WTC11 (cell line): ENCODE results near the gene MOB3B. TPM values are rescaled to one million over a fixed set of nuclear protein-coding genes. Genes with fewer than 3 reads are reported as not detected.

ENCODE experiments used
- ATAC-seq: fragments of 200-7000 bp; cut with Tn5 transposase; 2 replicates; pipeline ENCODE4 v1.10.0; 2021; ENCODE audit warnings: mild to moderate bottlenecking, moderate library complexity
- CTCF ChIA-PET: fragments of 300-600 bp; sonication (Branson Sonifier 250); formaldehyde crosslinking; loops from one replicate; lab custom pipeline; 2021; ENCODE audit warnings: antibody characterized with exemption; lab: Charles Lee
- POLR2A ChIA-PET: fragments of 350-600 bp; sonication (Branson Sonifier 250); formaldehyde crosslinking; loops from one replicate; lab custom pipeline; 2021; ENCODE audit warnings: antibody characterized with exemption; lab: Charles Lee
- DNase-seq: peaks from one replicate; pipeline ENCODE4 v3.0.0; 2021; ENCODE audit warnings: low spot score
- H3K27ac Mint-ChIP-seq: 2 replicates; pipeline ENCODE4 v1.8.0; 2021; ENCODE audit warnings: mixed read lengths
- H3K27me3 Mint-ChIP-seq: 2 replicates; pipeline ENCODE4 v1.8.0; 2021; ENCODE audit warnings: low read depth, mild to moderate bottlenecking, moderate library complexity, mixed read lengths
- H3K36me3 Mint-ChIP-seq: 2 replicates; pipeline ENCODE4 v1.8.0; 2021; ENCODE audit warnings: mixed read lengths
- H3K4me1 Mint-ChIP-seq: 2 replicates; pipeline ENCODE4 v1.8.0; 2022; ENCODE audit warnings: mixed read lengths
- H3K4me3 Mint-ChIP-seq: 2 replicates; pipeline ENCODE4 v1.8.0; 2021; ENCODE audit warnings: mild to moderate bottlenecking, moderate library complexity, mixed read lengths
- H3K9me3 Mint-ChIP-seq: 2 replicates; pipeline ENCODE4 v1.8.0; 2021; ENCODE audit warnings: mixed read lengths
- CREM ChIP-seq: sonication (generic); formaldehyde crosslinking; IDR thresholded peaks from 2 replicates; pipeline ENCODE4 v1.8.1; 2022; ENCODE audit warnings: mild to moderate bottlenecking, missing genetic modification reagents, moderate library complexity
- FOXP1 ChIP-seq: sonication (generic); formaldehyde crosslinking; IDR thresholded peaks from 2 replicates; pipeline ENCODE4 v1.8.0; 2022; ENCODE audit warnings: missing genetic modification reagents, mild to moderate bottlenecking, moderate library complexity, borderline replicate concordance
- GABPB1 ChIP-seq: sonication (generic); formaldehyde crosslinking; IDR thresholded peaks from 2 replicates; pipeline ENCODE4 v1.8.1; 2023; ENCODE audit warnings: mild to moderate bottlenecking, missing genetic modification reagents
- GRHL2 ChIP-seq: fragments of 250-450 bp; sonication (Bioruptor Pico); IDR thresholded peaks from 2 replicates; pipeline ENCODE4 v1.8.0; 2022; ENCODE audit warnings: mild to moderate bottlenecking, moderate library complexity; ENCODE audit not compliant: insufficient replicate concordance, severe bottlenecking
- MYBL2 ChIP-seq: sonication (generic); formaldehyde crosslinking; IDR thresholded peaks from 2 replicates; pipeline ENCODE4 v1.8.1; 2023; ENCODE audit warnings: mild to moderate bottlenecking, moderate library complexity, missing genetic modification reagents
- PRRX2 ChIP-seq: fragments of 250-450 bp; sonication (Bioruptor Pico); IDR thresholded peaks from 2 replicates; pipeline ENCODE4 v1.8.0; 2021; ENCODE audit warnings: mild to moderate bottlenecking
- ZNF121 ChIP-seq: sonication (generic); formaldehyde crosslinking; IDR thresholded peaks from 2 replicates; pipeline ENCODE4 v1.8.0; 2023; ENCODE audit warnings: missing genetic modification reagents
- ZNF317 ChIP-seq: sonication (generic); formaldehyde crosslinking; IDR thresholded peaks from 2 replicates; pipeline ENCODE4 v1.8.1; 2023; ENCODE audit warnings: low read depth, mild to moderate bottlenecking, moderate library complexity, missing genetic modification reagents, borderline replicate concordance
- total RNA-seq: library from RNA; stranded (reverse); gene quantifications from 3 replicates; pipeline ENCODE4 v1.2.3, GENCODE V29; 2021
- TF ChIP-seq, protein P1 (sequence below): sonication (generic); formaldehyde crosslinking; IDR thresholded peaks from 2 replicates; pipeline ENCODE4 v1.8.0; 2022; ENCODE audit warnings: missing genetic modification reagents
- TF ChIP-seq, protein P2 (sequence below): fragments of 250-450 bp; sonication (Bioruptor Pico); IDR thresholded peaks from 2 replicates; pipeline ENCODE4 v1.9.0; 2021; ENCODE audit warnings: mild to moderate bottlenecking, borderline replicate concordance
- TF ChIP-seq, protein P3 (sequence below): sonication (generic); formaldehyde crosslinking; IDR thresholded peaks from 2 replicates; pipeline ENCODE4 v1.8.0; 2022; ENCODE audit warnings: mild to moderate bottlenecking, missing genetic modification reagents
- TF ChIP-seq, protein P4 (sequence below): sonication (generic); formaldehyde crosslinking; IDR thresholded peaks from 2 replicates; pipeline ENCODE4 v1.8.1; 2022; ENCODE audit warnings: low read depth, missing genetic modification reagents, borderline replicate concordance
- TF ChIP-seq, protein P5 (sequence below): sonication (generic); formaldehyde crosslinking; IDR thresholded peaks from 2 replicates; pipeline ENCODE4 v1.8.1; 2022; ENCODE audit warnings: missing genetic modification reagents, borderline replicate concordance
- TF ChIP-seq, protein P6 (sequence below): sonication (generic); formaldehyde crosslinking; IDR thresholded peaks from 2 replicates; pipeline ENCODE4 v1.8.0; 2022; ENCODE audit warnings: mild to moderate bottlenecking, missing genetic modification reagents

Gene MOB3B
- total RNA-seq, 1 experiment from 2014 or later: 25.1 TPM

DNA sequence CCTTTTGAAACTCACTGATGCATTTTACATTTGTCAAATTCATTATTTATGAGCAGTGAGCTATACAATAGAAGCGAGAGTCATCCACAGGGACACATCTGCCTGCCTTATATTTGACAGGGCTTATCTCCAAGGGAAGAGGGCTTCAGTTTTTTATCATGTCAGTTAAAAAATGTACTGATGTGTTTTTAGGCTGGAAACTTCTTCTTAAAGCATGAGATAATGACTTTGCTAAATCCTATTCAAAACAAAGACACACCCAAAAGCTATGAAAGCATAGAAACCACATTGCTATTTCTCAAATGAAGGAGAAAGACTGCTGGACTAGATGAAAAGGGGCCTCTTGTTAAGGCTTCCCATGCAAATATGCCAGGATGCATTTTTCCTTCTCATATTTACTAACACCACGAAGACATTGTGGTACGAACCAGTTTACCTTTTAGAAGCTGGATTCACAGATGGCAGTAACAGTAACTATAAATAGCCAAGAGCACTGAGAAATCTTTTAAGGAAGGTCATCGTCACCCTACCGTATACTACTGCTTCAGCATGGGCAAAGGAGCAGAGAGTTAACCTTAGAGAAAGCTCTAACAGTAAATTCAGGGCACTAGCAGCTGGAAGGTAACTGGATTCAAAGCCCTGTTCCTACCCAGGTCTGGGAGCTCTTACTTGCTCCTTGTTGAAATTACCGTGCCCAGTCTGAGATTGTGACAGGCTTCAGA is 91.8 kb downstream of the MOB3B start:
- peaks cover 54% of the 10 kb centered on the region for H3K4me1 Mint-ChIP-seq
- no peak overlapping the region for H3K27ac Mint-ChIP-seq
- ChIA-PET CTCF (no interaction called here), POLR2A (no interaction called here)
- no peaks in the 10 kb centered on the region for H3K36me3 Mint-ChIP-seq
- ATAC-seq (no peak), DNase-seq (no peak)
- TF ChIP-seq, protein P1, sequence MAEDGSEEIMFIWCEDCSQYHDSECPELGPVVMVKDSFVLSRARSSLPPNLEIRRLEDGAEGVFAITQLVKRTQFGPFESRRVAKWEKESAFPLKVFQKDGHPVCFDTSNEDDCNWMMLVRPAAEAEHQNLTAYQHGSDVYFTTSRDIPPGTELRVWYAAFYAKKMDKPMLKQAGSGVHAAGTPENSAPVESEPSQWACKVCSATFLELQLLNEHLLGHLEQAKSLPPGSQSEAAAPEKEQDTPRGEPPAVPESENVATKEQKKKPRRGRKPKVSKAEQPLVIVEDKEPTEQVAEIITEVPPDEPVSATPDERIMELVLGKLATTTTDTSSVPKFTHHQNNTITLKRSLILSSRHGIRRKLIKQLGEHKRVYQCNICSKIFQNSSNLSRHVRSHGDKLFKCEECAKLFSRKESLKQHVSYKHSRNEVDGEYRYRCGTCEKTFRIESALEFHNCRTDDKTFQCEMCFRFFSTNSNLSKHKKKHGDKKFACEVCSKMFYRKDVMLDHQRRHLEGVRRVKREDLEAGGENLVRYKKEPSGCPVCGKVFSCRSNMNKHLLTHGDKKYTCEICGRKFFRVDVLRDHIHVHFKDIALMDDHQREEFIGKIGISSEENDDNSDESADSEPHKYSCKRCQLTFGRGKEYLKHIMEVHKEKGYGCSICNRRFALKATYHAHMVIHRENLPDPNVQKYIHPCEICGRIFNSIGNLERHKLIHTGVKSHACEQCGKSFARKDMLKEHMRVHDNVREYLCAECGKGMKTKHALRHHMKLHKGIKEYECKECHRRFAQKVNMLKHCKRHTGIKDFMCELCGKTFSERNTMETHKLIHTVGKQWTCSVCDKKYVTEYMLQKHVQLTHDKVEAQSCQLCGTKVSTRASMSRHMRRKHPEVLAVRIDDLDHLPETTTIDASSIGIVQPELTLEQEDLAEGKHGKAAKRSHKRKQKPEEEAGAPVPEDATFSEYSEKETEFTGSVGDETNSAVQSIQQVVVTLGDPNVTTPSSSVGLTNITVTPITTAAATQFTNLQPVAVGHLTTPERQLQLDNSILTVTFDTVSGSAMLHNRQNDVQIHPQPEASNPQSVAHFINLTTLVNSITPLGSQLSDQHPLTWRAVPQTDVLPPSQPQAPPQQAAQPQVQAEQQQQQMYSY (CRISPR knock-in tag): no peak
- TF ChIP-seq, protein P2, sequence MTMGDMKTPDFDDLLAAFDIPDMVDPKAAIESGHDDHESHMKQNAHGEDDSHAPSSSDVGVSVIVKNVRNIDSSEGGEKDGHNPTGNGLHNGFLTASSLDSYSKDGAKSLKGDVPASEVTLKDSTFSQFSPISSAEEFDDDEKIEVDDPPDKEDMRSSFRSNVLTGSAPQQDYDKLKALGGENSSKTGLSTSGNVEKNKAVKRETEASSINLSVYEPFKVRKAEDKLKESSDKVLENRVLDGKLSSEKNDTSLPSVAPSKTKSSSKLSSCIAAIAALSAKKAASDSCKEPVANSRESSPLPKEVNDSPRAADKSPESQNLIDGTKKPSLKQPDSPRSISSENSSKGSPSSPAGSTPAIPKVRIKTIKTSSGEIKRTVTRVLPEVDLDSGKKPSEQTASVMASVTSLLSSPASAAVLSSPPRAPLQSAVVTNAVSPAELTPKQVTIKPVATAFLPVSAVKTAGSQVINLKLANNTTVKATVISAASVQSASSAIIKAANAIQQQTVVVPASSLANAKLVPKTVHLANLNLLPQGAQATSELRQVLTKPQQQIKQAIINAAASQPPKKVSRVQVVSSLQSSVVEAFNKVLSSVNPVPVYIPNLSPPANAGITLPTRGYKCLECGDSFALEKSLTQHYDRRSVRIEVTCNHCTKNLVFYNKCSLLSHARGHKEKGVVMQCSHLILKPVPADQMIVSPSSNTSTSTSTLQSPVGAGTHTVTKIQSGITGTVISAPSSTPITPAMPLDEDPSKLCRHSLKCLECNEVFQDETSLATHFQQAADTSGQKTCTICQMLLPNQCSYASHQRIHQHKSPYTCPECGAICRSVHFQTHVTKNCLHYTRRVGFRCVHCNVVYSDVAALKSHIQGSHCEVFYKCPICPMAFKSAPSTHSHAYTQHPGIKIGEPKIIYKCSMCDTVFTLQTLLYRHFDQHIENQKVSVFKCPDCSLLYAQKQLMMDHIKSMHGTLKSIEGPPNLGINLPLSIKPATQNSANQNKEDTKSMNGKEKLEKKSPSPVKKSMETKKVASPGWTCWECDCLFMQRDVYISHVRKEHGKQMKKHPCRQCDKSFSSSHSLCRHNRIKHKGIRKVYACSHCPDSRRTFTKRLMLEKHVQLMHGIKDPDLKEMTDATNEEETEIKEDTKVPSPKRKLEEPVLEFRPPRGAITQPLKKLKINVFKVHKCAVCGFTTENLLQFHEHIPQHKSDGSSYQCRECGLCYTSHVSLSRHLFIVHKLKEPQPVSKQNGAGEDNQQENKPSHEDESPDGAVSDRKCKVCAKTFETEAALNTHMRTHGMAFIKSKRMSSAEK (CRISPR knock-in tag): no peak
- no peak for TF ChIP-seq CREM (CRISPR knock-in tag)
- TF ChIP-seq ZNF121 (CRISPR knock-in tag): no peak
- TF ChIP-seq GRHL2 (CRISPR knock-in tag): no peak
- TF ChIP-seq, protein P3, sequence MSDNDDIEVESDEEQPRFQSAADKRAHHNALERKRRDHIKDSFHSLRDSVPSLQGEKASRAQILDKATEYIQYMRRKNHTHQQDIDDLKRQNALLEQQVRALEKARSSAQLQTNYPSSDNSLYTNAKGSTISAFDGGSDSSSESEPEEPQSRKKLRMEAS (CRISPR knock-in tag): no peak
- H3K27me3 Mint-ChIP-seq: no peaks in the 10 kb centered on the region
- no peak overlapping the region for H3K4me3 Mint-ChIP-seq
- H3K9me3 Mint-ChIP-seq: no peaks in the 10 kb centered on the region

DNA sequence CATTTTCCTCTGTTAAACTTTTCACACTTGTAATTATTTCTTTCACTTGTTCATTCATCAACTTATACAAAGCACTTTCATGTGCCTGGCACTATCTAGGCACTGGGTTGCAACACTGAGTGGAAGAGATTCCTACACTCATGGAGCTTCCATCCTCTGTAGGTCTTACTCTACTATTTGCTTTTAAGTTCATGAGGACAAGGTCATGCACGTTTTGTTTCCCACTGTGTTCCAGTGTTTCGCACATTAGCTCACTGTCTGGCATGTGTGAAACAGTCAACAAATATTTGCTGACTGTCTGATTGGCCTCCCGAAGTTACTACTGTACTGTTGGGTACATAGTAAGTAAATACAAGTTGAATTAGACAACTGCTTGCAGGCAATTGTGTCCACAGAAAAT is 93.4 kb downstream of the MOB3B start:
- no peaks in the 10 kb centered on the region for H3K9me3 Mint-ChIP-seq
- DNase-seq (no peak), ATAC-seq (no peak)
- ChIA-PET CTCF (no interaction called here), POLR2A (no interaction called here)
- no peaks in the 10 kb centered on the region for H3K36me3 Mint-ChIP-seq
- H3K27ac Mint-ChIP-seq: no peak overlapping the region
- peaks cover 58% of the 10 kb centered on the region for H3K4me1 Mint-ChIP-seq
- H3K27me3 Mint-ChIP-seq: no peaks in the 10 kb centered on the region
- no peak overlapping the region for H3K4me3 Mint-ChIP-seq
- TF ChIP-seq MYBL2 (CRISPR knock-in tag) (no peak), GABPB1 (CRISPR knock-in tag) (peak; percentile 62)

DNA sequence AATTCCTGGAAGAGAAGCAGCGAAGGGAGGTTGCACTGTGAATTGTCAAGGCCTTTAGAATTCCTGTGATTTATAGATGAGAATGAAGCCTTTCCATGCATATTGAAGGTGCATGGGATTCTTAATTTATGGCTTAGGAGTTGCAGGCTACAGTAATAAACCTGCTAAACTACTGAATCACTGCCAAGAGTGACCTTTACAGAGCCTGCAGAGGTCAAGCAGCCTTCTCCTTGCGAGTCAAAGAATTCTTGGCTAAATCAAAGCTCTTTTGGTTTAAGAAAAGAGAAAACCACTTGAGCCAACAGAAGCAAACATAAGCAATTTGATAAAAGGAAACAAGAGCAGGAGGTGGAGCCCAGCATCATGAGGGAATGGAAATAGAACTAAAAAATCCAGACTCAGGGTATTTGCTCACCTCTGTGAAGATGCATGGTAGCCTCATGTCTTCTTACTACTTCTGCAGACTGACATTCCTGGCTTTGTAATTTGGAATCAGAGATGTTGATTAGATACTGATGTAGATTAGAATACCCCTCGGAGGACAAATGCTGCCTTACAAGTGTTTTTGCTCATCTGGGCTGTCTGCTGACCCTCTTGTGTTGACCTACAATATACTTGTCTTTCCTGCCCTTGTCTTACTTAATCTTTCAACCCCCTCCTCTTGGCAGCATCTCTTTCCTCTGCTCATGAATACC is 95.8 kb downstream of the MOB3B start:
- ATAC-seq: peak; percentile 62
- ChIA-PET CTCF (no interaction called here), POLR2A (interaction anchor here (1.1 kb wide), 1 partner anchor 37 kb away, joined by 3 read pairs; no protein-coding TSS in a partner anchor)
- no peaks in the 10 kb centered on the region for H3K36me3 Mint-ChIP-seq
- H3K4me1 Mint-ChIP-seq: peaks cover 69% of the 10 kb centered on the region
- H3K27me3 Mint-ChIP-seq: no peaks in the 10 kb centered on the region
- no peak overlapping the region for H3K4me3 Mint-ChIP-seq
- H3K27ac Mint-ChIP-seq: peak overlapping the region; percentile 11; the same call in 1 of the 2 replicates
- H3K9me3 Mint-ChIP-seq: no peaks in the 10 kb centered on the region
- TF ChIP-seq FOXP1 (CRISPR knock-in tag) (no peak), PRRX2 (CRISPR knock-in tag) (no peak), ZNF317 (CRISPR knock-in tag) (no peak)
- TF ChIP-seq, protein P4, sequence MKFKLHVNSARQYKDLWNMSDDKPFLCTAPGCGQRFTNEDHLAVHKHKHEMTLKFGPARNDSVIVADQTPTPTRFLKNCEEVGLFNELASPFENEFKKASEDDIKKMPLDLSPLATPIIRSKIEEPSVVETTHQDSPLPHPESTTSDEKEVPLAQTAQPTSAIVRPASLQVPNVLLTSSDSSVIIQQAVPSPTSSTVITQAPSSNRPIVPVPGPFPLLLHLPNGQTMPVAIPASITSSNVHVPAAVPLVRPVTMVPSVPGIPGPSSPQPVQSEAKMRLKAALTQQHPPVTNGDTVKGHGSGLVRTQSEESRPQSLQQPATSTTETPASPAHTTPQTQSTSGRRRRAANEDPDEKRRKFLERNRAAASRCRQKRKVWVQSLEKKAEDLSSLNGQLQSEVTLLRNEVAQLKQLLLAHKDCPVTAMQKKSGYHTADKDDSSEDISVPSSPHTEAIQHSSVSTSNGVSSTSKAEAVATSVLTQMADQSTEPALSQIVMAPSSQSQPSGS: no peak
- TF ChIP-seq, protein P5, sequence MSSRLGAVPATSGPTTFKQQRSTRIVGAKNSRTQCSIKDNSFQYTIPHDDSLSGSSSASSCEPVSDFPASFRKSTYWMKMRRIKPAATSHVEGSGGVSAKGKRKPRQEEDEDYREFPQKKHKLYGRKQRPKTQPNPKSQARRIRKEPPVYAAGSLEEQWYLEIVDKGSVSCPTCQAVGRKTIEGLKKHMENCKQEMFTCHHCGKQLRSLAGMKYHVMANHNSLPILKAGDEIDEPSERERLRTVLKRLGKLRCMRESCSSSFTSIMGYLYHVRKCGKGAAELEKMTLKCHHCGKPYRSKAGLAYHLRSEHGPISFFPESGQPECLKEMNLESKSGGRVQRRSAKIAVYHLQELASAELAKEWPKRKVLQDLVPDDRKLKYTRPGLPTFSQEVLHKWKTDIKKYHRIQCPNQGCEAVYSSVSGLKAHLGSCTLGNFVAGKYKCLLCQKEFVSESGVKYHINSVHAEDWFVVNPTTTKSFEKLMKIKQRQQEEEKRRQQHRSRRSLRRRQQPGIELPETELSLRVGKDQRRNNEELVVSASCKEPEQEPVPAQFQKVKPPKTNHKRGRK (CRISPR knock-in tag): no peak
- TF ChIP-seq, protein P6, sequence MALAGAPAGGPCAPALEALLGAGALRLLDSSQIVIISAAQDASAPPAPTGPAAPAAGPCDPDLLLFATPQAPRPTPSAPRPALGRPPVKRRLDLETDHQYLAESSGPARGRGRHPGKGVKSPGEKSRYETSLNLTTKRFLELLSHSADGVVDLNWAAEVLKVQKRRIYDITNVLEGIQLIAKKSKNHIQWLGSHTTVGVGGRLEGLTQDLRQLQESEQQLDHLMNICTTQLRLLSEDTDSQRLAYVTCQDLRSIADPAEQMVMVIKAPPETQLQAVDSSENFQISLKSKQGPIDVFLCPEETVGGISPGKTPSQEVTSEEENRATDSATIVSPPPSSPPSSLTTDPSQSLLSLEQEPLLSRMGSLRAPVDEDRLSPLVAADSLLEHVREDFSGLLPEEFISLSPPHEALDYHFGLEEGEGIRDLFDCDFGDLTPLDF (CRISPR knock-in tag): no peak
- no peak for DNase-seq
